Activated T-helper 1 cell treated with anti-CD3 and anti-CD28 coated beads, Interleukin-12 subunit alpha, Interleukin-12 subunit beta, Interleukin-2, Interleukin-4 antibody, amounts not matched to agents 30 ng/mL and 10 ng/mL and 1 ng/mL, durations not matched to agents 14 hours and 24 hours and 36 hours (primary cell): ENCODE measurements around the gene CPNE9. TPM values are rescaled to one million over a fixed set of nuclear protein-coding genes. Genes with fewer than 3 reads are reported as not detected.

Source experiments
- DNase-seq: peaks from one replicate; pipeline ENCODE4 v3.0.0; 2021; ENCODE audit warnings: low spot score
- H3K27ac Mint-ChIP-seq: one replicate; pipeline ENCODE4 v1.8.0; 2021; ENCODE audit warnings: mild to moderate bottlenecking, mixed read lengths
- H3K27me3 Mint-ChIP-seq: one replicate; pipeline ENCODE4 v1.8.0; 2022; ENCODE audit warnings: mild to moderate bottlenecking, moderate library complexity, mixed read lengths; ENCODE audit not compliant: insufficient read depth
- H3K36me3 Mint-ChIP-seq: one replicate; pipeline ENCODE4 v1.8.0; 2021; ENCODE audit warnings: low read depth, mixed read lengths
- H3K4me1 Mint-ChIP-seq: one replicate; pipeline ENCODE4 v1.8.0; 2021; ENCODE audit warnings: low read depth, mixed read lengths
- H3K4me3 Mint-ChIP-seq: one replicate; pipeline ENCODE4 v1.8.0; 2021; ENCODE audit warnings: mild to moderate bottlenecking, moderate library complexity, mixed read lengths
- H3K9me3 Mint-ChIP-seq: one replicate; pipeline ENCODE4 v1.8.0; 2021; ENCODE audit warnings: mixed read lengths
- intact Hi-C: fragments of 100-400 bp; cut with micrococcal nuclease; formaldehyde crosslinking; loops from one replicate; pipeline ENCODE4 v1.15.1; 2024
- total RNA-seq: library from RNA; stranded (reverse); gene quantifications from 2 replicates; pipeline ENCODE4 v1.2.3, GENCODE V29; 2022

The CPNE9 gene
- total RNA-seq, 1 donor from 2014 or later = not detected

GRCh38 chr3:9691636-9692035 is 12.0 kb upstream of the CPNE9 start:
- H3K27me3 Mint-ChIP-seq = no peaks in the 10 kb centered on the region
- no peaks in the 10 kb centered on the region for H3K4me1 Mint-ChIP-seq
- H3K36me3 Mint-ChIP-seq = peaks cover 27% of the 10 kb centered on the region
- H3K9me3 Mint-ChIP-seq = no peaks in the 10 kb centered on the region
- intact Hi-C loops = no loop called here
- no peak overlapping the region for H3K4me3 Mint-ChIP-seq
- no peak for DNase-seq
- H3K27ac Mint-ChIP-seq = no peak overlapping the region

- H3K4me3 Mint-ChIP-seq = no peak overlapping the region
These were observed 11.2 kb upstream of the CPNE9 start for GRCh38 chr3:9692416-9692815.

GRCh38 chr3:9695345-9695744 is 8.3 kb upstream of the CPNE9 start:
- intact Hi-C loops = no loop called here
- Mint-ChIP-seq H3K9me3 (no peaks in the 10 kb centered on the region), H3K4me3 (no peak overlapping the region), H3K4me1 (no peaks in the 10 kb centered on the region), H3K27ac (no peak overlapping the region), H3K36me3 (peaks cover 21% of the 10 kb centered on the region), H3K27me3 (no peaks in the 10 kb centered on the region)
- DNase-seq = no peak

More at GRCh38 chr3:9692416-9692815, 11.2 kb upstream of the CPNE9 start:
- DNase-seq = no peak
- H3K9me3 Mint-ChIP-seq = no peaks in the 10 kb centered on the region
- H3K27me3 Mint-ChIP-seq = no peaks in the 10 kb centered on the region
- H3K4me1 Mint-ChIP-seq = no peaks in the 10 kb centered on the region
- intact Hi-C loops = no loop called here
- H3K27ac Mint-ChIP-seq = no peak overlapping the region
- H3K36me3 Mint-ChIP-seq = peaks cover 27% of the 10 kb centered on the region

- no peak for DNase-seq
- Mint-ChIP-seq H3K9me3 (no peaks in the 10 kb centered on the region), H3K27ac (no peak overlapping the region), H3K4me3 (no peak overlapping the region), H3K4me1 (no peaks in the 10 kb centered on the region), H3K36me3 (peaks cover 22% of the 10 kb centered on the region), H3K27me3 (no peaks in the 10 kb centered on the region)
- intact Hi-C loops = no loop called here
These were observed 7.9 kb upstream of the CPNE9 start for GRCh38 chr3:9695746-9696145.

GRCh38 chr3:9696480-9697220 is 7.0 kb upstream of the CPNE9 start:
- no peak for DNase-seq
- intact Hi-C loops = no loop called here
- H3K27ac Mint-ChIP-seq = no peak overlapping the region
- no peak overlapping the region for H3K4me3 Mint-ChIP-seq
- no peaks in the 10 kb centered on the region for H3K27me3 Mint-ChIP-seq
- H3K4me1 Mint-ChIP-seq = no peaks in the 10 kb centered on the region
- H3K9me3 Mint-ChIP-seq = no peaks in the 10 kb centered on the region
- peaks cover 22% of the 10 kb centered on the region for H3K36me3 Mint-ChIP-seq

- DNase-seq = no peak
- intact Hi-C loops = no loop called here
- Mint-ChIP-seq H3K9me3 (no peaks in the 10 kb centered on the region), H3K4me3 (no peak overlapping the region), H3K36me3 (peaks cover 26% of the 10 kb centered on the region), H3K27me3 (peaks cover 1% of the 10 kb centered on the region), H3K4me1 (no peaks in the 10 kb centered on the region), H3K27ac (no peak overlapping the region)
These were observed 5.7 kb upstream of the CPNE9 start for GRCh38 chr3:9697892-9698291.

- Mint-ChIP-seq H3K9me3 (no peaks in the 10 kb centered on the region), H3K27me3 (peaks cover 4% of the 10 kb centered on the region), H3K4me1 (no peaks in the 10 kb centered on the region), H3K36me3 (peaks cover 28% of the 10 kb centered on the region), H3K4me3 (no peak overlapping the region), H3K27ac (no peak overlapping the region)
- intact Hi-C loops = no loop called here
- DNase-seq = no peak
These were observed 5.3 kb upstream of the CPNE9 start for GRCh38 chr3:9698293-9698692.

- no peaks in the 10 kb centered on the region for H3K4me1 Mint-ChIP-seq
- H3K27me3 Mint-ChIP-seq = peaks cover 12% of the 10 kb centered on the region
- H3K27ac Mint-ChIP-seq = no peak overlapping the region
- peaks cover 23% of the 10 kb centered on the region for H3K36me3 Mint-ChIP-seq
- no peaks in the 10 kb centered on the region for H3K9me3 Mint-ChIP-seq
- intact Hi-C loops = no loop called here
- DNase-seq = no peak
- no peak overlapping the region for H3K4me3 Mint-ChIP-seq
These were observed 3.1 kb upstream of the CPNE9 start for GRCh38 chr3:9700536-9700935.

- intact Hi-C loops = no loop called here
- Mint-ChIP-seq H3K36me3 (peaks cover 22% of the 10 kb centered on the region), H3K4me1 (no peaks in the 10 kb centered on the region), H3K9me3 (no peaks in the 10 kb centered on the region), H3K27me3 (peaks cover 16% of the 10 kb centered on the region), H3K4me3 (no peak overlapping the region), H3K27ac (no peak overlapping the region)
- DNase-seq = no peak
These were observed 2.6 kb upstream of the CPNE9 start for GRCh38 chr3:9701006-9701405.

GRCh38 chr3:9701711-9702110 is 1.9 kb upstream of the CPNE9 start:
- no peak overlapping the region for H3K27ac Mint-ChIP-seq

GRCh38 chr3:9703240-9703639 is 393 bp upstream of the CPNE9 start:
- peaks cover 22% of the 10 kb centered on the region for H3K36me3 Mint-ChIP-seq
- H3K9me3 Mint-ChIP-seq = no peaks in the 10 kb centered on the region
- no peak for DNase-seq
- intact Hi-C loops = no loop called here
- no peak overlapping the region for H3K4me3 Mint-ChIP-seq
- no peaks in the 10 kb centered on the region for H3K4me1 Mint-ChIP-seq
- no peak overlapping the region for H3K27ac Mint-ChIP-seq
- peaks cover 23% of the 10 kb centered on the region for H3K27me3 Mint-ChIP-seq

More at GRCh38 chr3:9701711-9702110, 1.9 kb upstream of the CPNE9 start:
- Mint-ChIP-seq H3K27me3 (peaks cover 22% of the 10 kb centered on the region), H3K4me1 (no peaks in the 10 kb centered on the region), H3K9me3 (no peaks in the 10 kb centered on the region), H3K4me3 (no peak overlapping the region), H3K36me3 (peaks cover 22% of the 10 kb centered on the region)
- intact Hi-C loops = no loop called here
- DNase-seq = no peak

- H3K9me3 Mint-ChIP-seq = no peaks in the 10 kb centered on the region
- intact Hi-C loops = no loop called here
- no peaks in the 10 kb centered on the region for H3K4me1 Mint-ChIP-seq
- no peak overlapping the region for H3K4me3 Mint-ChIP-seq
- peaks cover 23% of the 10 kb centered on the region for H3K27me3 Mint-ChIP-seq
- no peak for DNase-seq
- H3K27ac Mint-ChIP-seq = no peak overlapping the region
- peaks cover 18% of the 10 kb centered on the region for H3K36me3 Mint-ChIP-seq
These were observed 1.0 kb downstream of the CPNE9 start for GRCh38 chr3:9704347-9705322.

- Mint-ChIP-seq H3K27me3 (peaks cover 15% of the 10 kb centered on the region), H3K9me3 (no peaks in the 10 kb centered on the region), H3K36me3 (peaks cover 2% of the 10 kb centered on the region), H3K4me1 (peaks cover 8% of the 10 kb centered on the region), H3K27ac (no peak overlapping the region), H3K4me3 (no peak overlapping the region)
- DNase-seq = no peak
- intact Hi-C loops = no loop called here
These were observed 6.6 kb downstream of the CPNE9 start for GRCh38 chr3:9710174-9710739.
